Tibial nerve (tissue), 4 donors: Measurements from ENCODE around the gene MLXIP. TPM values are rescaled to one million over a fixed set of nuclear protein-coding genes. Genes with fewer than 3 reads are reported as not detected.

Experiments used
- DNase-seq, 2 donors: peaks; one replicate each; pipeline ENCODE4 v3.0.0-alpha.2; 2019; ENCODE audit warnings: low spot score in 2 of 2
- H3K27ac ChIP-seq, 4 donors: fragments of 200-600 bp; sonication (generic) in 3 of 4; one replicate each; pipeline ENCODE4 v1.5.1; 2017 to 2019; ENCODE audit warnings: mild to moderate bottlenecking in 1 of 4
- H3K27me3 ChIP-seq, 2 donors: fragments of 200-600 bp; sonication (generic) in 1 of 2; one replicate each; pipeline versions ENCODE4 v1.5.1 to v1.6.0; 2017 to 2019
- H3K36me3 ChIP-seq, 3 donors: fragments of 200-600 bp; sonication (generic); one replicate each; pipeline ENCODE4 v1.5.1; 2018 to 2019
- H3K4me1 ChIP-seq, 4 donors: fragments of 200-600 bp; sonication (generic) in 3 of 4; one replicate each; pipeline ENCODE4 v1.5.1; 2017 to 2019
- H3K4me3 ChIP-seq, 4 donors: fragments of 200-600 bp; sonication (generic) in 3 of 4; one replicate each; pipeline ENCODE4 v1.5.1; 2017 to 2019; ENCODE audit warnings: mild to moderate bottlenecking in 1 of 4, moderate library complexity in 1 of 4
- H3K9me3 ChIP-seq, 4 donors: fragments of 200-600 bp; sonication (generic) in 3 of 4; one replicate each; pipeline ENCODE4 v1.5.1; 2017 to 2019
- EP300 ChIP-seq, 2 donors: sonication (generic); formaldehyde crosslinking; IDR thresholded peaks; one replicate each; pipeline ENCODE4 v1.6.1; 2017; ENCODE audit warnings: antibody characterized with exemption in 2 of 2, mild to moderate bottlenecking in 1 of 2
- POLR2A ChIP-seq, 2 donors: fragments of 450-650 bp; IDR thresholded peaks; one replicate each; pipeline ENCODE4 v1.6.1; 2017; ENCODE audit warnings: antibody characterized with exemption in 2 of 2, mild to moderate bottlenecking in 2 of 2, moderate library complexity in 2 of 2
- WGBS, 2 donors: methylation state at CpG; one replicate each; pipeline ENCODE4 v1.1.5; 2018; 5-methylcytosine and 5-hydroxymethylcytosine counted together
- total RNA-seq, 4 donors: library from RNA; depleted of rRNA; stranded (reverse); fragments of >200 nt; gene quantifications; one replicate each; pipeline ENCODE4 v1.1.0, GENCODE V29; 2016
- TF ChIP-seq, protein P1 (sequence below), 5 experiments: fragments of 200-600 bp in 3 of 5; fragments of 450-650 bp in 2 of 5; sonication (generic) in 3 of 5; IDR thresholded peaks; one replicate each; pipeline ENCODE4 v1.5.1; 2016 to 2019; ENCODE audit warnings: antibody characterized with exemption in 5 of 5, mild to moderate bottlenecking in 3 of 5, moderate library complexity in 2 of 5

Gene MLXIP
- total RNA-seq, 4 donors from 2014 or later, result 22.1 to 57.0 (median 27.1) TPM

DNA sequence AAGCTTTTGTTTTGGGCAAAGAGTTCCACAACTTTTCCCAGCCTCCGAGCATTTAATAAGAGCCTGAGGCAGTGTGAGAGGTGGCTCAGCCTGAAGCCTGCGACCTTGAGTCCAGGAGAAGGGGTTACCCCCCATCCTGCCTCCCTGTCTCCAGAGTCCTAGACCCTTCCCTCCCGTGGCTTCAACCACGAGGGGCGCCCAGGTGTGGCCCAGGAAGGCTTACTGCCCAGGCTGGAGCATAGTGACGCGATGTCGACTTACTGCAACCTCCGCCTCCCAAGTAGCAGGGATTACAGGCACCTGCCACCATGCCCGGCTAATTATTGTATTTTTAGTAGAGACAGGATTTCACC, 105.0 kb downstream of the MLXIP start:
- Histone ChIP-seq H3K27ac (no peak overlapping the region), H3K27me3 (peaks cover 0 to 29% of the 10 kb centered on the region in 2 donors), H3K36me3 (no peaks in the 10 kb centered on the region), H3K4me1 (peaks cover 0 to 11% (median 4%) of the 10 kb centered on the region in 4 donors), H3K9me3 (no peaks in the 10 kb centered on the region), H3K4me3 (peak overlapping the region in 2 of 4 donors; percentile 44 to 54)
- DNase-seq, result no peak
- WGBS, 2 donors, result 69 to 76% methylated on average over 10 of the region's 10 CpGs
- TF ChIP-seq, protein P1, sequence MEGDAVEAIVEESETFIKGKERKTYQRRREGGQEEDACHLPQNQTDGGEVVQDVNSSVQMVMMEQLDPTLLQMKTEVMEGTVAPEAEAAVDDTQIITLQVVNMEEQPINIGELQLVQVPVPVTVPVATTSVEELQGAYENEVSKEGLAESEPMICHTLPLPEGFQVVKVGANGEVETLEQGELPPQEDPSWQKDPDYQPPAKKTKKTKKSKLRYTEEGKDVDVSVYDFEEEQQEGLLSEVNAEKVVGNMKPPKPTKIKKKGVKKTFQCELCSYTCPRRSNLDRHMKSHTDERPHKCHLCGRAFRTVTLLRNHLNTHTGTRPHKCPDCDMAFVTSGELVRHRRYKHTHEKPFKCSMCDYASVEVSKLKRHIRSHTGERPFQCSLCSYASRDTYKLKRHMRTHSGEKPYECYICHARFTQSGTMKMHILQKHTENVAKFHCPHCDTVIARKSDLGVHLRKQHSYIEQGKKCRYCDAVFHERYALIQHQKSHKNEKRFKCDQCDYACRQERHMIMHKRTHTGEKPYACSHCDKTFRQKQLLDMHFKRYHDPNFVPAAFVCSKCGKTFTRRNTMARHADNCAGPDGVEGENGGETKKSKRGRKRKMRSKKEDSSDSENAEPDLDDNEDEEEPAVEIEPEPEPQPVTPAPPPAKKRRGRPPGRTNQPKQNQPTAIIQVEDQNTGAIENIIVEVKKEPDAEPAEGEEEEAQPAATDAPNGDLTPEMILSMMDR (IDR thresholded peaks at IDR 0.05), result no peak
- no peak for TF ChIP-seq POLR2A (IDR thresholded peaks at IDR 0.05)
- no peak for TF ChIP-seq EP300 (IDR thresholded peaks at IDR 0.05)

DNA sequence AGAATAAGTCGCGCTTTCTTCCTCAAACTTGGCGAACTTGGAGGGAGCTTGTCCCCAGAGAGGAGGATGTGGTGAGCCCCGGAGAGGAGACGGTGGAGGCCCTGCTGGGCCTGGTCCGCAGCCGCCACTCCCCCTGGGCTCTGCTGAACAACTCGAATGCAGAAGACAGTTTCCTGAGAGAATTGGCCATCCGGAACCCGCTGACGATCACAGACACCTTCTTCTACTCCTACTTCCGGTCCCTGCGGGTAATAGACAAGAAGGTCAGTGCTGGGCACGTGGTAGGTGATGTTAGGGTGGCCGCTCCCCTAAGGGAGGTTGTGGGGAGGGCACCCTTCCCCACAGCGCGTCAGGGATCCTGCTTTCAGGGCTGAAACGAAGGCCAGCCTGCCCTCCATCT, 106.0 kb downstream of the MLXIP start:
- H3K9me3 ChIP-seq, result no peaks in the 10 kb centered on the region
- TF ChIP-seq EP300 (IDR thresholded peaks at IDR 0.05), result no peak
- TF ChIP-seq, protein P1 (IDR thresholded peaks at IDR 0.05), result no peak
- TF ChIP-seq POLR2A (IDR thresholded peaks at IDR 0.05), result no peak
- 81 to 84% methylated on average over 18 of the region's 18 CpGs for WGBS, 2 donors
- H3K36me3 ChIP-seq, result no peaks in the 10 kb centered on the region
- H3K4me1 ChIP-seq, result peaks cover 0 to 11% (median 4%) of the 10 kb centered on the region in 4 donors
- no peak for DNase-seq
- no peak overlapping the region for H3K4me3 ChIP-seq
- H3K27ac ChIP-seq, result no peak overlapping the region
- H3K27me3 ChIP-seq, result peaks cover 0 to 36% of the 10 kb centered on the region in 2 donors

DNA sequence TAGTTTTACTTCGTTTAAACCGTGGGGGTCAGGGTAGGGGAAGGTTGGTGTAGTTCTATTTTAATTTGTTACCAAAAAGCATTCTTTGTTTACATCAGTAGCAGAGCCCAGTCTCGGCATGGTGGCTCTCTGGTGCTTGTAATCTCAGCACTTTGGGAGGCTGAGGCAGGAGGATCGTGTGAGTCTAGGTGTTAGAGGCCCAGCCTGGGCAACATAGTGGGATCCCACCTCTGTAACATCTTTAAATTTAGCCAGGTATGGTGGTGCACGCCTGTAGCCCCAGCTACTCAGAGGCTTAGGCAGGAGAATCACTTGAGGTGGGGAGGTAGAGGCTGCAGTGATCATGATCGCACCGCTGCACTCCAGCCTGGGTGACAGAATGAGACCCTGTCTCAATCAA, 106.5 kb downstream of the MLXIP start:
- Histone ChIP-seq H3K9me3 (no peaks in the 10 kb centered on the region), H3K27ac (no peak overlapping the region), H3K27me3 (peaks cover 0 to 38% of the 10 kb centered on the region in 2 donors), H3K4me3 (no peak overlapping the region), H3K4me1 (peaks cover 0 to 11% (median 4%) of the 10 kb centered on the region in 4 donors), H3K36me3 (no peaks in the 10 kb centered on the region)
- DNase-seq, result no peak
- TF ChIP-seq EP300 (IDR thresholded peaks at IDR 0.05) (no peak), POLR2A (IDR thresholded peaks at IDR 0.05) (no peak)
- TF ChIP-seq, protein P1 (IDR thresholded peaks at IDR 0.05), result no peak
- WGBS, 2 donors, result 86 to 88% methylated on average over 7 of the region's 7 CpGs

DNA sequence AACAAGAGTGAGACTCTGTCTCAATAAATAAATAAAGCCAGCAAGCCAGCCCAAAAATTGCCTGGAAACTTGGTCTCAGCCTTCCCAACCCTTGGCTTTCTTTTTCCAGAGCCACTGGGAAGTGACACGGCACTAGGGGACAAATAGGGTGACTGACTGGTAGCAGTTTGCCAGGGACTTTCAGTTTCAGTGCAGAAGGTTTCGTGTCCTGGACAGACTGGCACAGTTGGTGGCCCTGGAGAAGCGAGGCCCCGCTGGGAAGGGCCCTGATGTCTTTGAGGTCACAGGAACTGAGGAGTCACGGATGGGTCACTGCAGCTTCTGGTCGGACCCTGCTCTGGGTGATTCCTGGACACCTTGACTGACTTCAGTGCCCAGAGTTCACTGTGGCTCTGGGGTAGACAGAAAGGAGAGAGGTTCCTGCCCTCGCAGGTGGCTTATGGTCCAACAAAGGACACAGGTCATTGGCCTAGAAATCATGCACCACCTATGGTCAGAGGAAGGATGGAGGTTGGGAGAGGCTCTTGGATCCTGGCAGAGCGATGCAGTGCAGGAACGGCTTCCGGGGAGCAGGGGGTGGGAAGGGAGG, 107.0 kb downstream of the MLXIP start:
- 88 to 94% methylated on average over 9 to 10 of the region's 10 CpGs for WGBS, 2 donors
- TF ChIP-seq, protein P1 (IDR thresholded peaks at IDR 0.05), result no peak
- TF ChIP-seq EP300 (IDR thresholded peaks at IDR 0.05) (no peak), POLR2A (IDR thresholded peaks at IDR 0.05) (no peak)

DNA sequence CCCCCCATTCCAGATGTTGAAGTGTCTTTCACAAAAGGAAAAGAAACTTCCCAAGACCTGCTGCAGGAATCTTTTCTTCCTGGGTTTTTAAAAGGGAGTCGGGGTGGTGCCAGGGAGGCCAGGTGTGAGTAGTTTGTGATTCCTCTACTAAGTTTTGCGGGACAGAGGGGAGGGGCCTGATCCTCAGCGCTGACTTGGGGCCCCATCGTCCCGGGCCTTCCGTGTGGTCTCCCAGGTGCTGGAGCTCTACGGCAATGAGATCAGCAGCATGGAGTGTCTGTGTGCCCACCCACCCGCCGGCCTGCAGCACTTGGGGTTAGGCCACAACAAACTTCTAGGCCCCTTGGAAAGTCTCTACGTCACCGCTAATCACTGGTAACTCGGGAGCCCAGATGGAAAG, 108.9 kb downstream of the MLXIP start:
- Histone ChIP-seq H3K9me3 (no peaks in the 10 kb centered on the region), H3K27ac (no peak overlapping the region), H3K4me1 (peaks cover 0 to 11% (median 4%) of the 10 kb centered on the region in 4 donors), H3K36me3 (no peaks in the 10 kb centered on the region), H3K27me3 (peaks cover 0 to 35% of the 10 kb centered on the region in 2 donors), H3K4me3 (no peak overlapping the region)
- 53 to 56% methylated on average over 12 of the region's 12 CpGs for WGBS, 2 donors
- DNase-seq, result no peak
- TF ChIP-seq, protein P1 (IDR thresholded peaks at IDR 0.05), result no peak
- no peak for TF ChIP-seq POLR2A (IDR thresholded peaks at IDR 0.05)
- TF ChIP-seq EP300 (IDR thresholded peaks at IDR 0.05), result no peak

More for the DNA sequence above, 107.0 kb downstream of the MLXIP start:
- Histone ChIP-seq H3K36me3 (no peaks in the 10 kb centered on the region), H3K4me3 (no peak overlapping the region), H3K27me3 (peaks cover 0 to 42% of the 10 kb centered on the region in 2 donors), H3K27ac (no peak overlapping the region), H3K4me1 (peaks cover 0 to 11% (median 4%) of the 10 kb centered on the region in 4 donors), H3K9me3 (no peaks in the 10 kb centered on the region)
- DNase-seq, result no peak
